CD4-positive, alpha-beta T cell treated with Interleukin-21 for 1 hour (primary cell): ENCODE results near the gene NAALAD2.
"Not testable (repeated sequence)": the region's sequence is repeated elsewhere in the genome, so short reads cannot be mapped to it uniquely, and the experiment has no call there.

Source experiments
- DNase-seq: peaks from one replicate; pipeline ENCODE4 v3.0.0-alpha.2; 2020

NAALAD2 gene

GRCh38 chr11:90197377-90197776 lies 62.9 kb downstream of the NAALAD2 start:
- no peak for DNase-seq

DNA sequence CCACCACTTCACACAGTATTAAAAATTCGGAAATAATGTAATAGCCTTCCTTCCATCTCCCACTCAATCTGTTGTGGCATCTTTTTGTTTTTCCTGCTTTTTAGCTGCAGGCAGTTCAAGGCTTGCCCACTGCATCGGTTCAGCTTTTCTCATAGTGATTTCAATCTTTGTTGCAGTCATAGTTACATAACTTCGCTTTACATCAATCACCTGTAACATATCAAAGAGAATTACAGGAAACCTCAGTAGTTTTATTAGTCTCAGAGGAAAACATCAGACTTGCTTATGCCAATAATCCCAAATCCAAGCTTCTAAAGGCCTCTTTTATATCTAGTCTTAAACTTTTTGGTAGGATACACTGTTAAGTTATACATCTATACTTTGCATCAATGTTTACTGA lies 67.9 kb downstream of the NAALAD2 start:
- DNase-seq: no peak

GRCh38 chr11:90204407-90204806 lies 69.9 kb downstream of the NAALAD2 start:
- no peak for DNase-seq

DNA sequence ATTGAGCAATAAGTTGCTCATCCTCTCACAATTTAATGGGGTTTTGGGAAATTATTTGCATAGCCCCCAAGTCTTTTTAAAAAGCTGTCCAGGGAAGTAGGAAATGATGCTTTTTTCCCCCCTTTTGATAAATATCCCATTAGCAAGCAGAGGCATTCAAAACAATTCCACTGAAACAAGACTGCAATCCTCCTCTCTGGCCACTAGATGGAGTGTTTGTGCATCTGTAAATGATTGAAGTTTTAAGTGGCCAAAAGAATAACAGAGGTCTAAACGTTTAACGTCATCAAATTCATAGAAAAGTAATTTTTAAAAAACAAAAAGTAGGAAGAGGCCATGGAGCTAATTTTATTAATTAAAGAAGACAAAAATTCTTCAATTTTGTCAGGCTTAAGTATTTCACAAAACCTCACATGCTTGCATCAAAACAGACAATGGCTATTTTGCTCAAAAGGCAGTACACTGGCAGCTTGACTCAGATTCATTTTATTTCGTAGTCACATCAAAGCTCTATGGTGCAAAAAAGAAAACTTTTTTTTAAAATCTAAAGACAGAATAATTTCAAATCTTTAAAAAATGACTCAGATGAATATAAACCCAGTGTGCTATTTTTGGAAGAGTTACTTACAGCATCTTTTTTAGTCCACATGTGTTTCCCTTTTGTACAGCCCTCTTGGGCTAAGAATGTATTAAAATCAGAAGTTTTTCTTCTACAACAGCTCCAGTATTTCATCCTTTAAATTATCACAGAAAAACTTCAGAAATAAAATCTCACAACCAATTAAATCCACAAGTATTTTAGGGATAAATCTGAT lies 70.6 kb downstream of the NAALAD2 start:
- DNase-seq: peak; percentile 66

GRCh38 chr11:90207992-90208391 lies 73.5 kb downstream of the NAALAD2 start:
- DNase-seq: not testable (repeated sequence)

DNA sequence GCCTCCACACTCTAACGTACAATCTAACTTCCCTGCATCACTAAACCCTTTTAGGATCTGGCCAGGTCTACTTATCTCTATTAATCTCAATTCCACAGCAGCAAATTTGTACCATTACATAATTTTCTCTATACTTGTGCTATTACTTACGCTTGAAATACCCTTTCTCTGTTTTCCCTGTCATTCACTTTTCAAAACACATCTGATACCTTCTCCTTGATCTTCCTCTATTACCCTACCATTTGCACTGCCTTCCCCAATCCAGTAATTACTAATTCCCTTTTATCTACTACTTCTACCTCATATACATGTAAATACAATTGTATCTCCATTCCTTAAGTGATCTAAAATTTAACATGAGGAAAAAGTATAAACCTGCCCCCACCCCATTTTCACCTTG lies 74.4 kb downstream of the NAALAD2 start:
- no peak for DNase-seq

DNA sequence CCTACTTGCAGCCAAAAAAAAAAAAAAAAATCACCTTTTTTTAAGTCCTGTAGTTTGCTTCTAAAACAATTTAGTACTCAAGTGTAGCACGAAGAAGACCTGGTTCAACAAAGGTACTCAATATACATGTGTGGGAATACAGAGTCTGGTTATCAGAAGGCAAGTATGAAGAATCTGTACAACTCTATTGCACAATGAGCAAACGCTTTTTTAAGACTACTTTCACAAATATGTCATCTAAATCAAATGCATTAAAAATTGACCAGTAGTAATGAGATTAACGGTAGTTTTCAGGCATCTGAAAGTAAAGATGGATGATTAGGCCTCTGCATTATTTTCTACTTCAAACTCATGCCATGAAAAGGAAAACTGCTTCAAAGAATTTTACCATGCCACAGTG lies 78.9 kb downstream of the NAALAD2 start:
- no peak for DNase-seq

GRCh38 chr11:90216611-90217010 lies 82.1 kb downstream of the NAALAD2 start:
- no peak for DNase-seq

GRCh38 chr11:90218606-90219005 lies 84.1 kb downstream of the NAALAD2 start:
- DNase-seq: no peak

GRCh38 chr11:90219438-90219837 lies 85.0 kb downstream of the NAALAD2 start:
- no peak for DNase-seq

GRCh38 chr11:90220391-90220790 lies 85.9 kb downstream of the NAALAD2 start:
- no peak for DNase-seq

DNA sequence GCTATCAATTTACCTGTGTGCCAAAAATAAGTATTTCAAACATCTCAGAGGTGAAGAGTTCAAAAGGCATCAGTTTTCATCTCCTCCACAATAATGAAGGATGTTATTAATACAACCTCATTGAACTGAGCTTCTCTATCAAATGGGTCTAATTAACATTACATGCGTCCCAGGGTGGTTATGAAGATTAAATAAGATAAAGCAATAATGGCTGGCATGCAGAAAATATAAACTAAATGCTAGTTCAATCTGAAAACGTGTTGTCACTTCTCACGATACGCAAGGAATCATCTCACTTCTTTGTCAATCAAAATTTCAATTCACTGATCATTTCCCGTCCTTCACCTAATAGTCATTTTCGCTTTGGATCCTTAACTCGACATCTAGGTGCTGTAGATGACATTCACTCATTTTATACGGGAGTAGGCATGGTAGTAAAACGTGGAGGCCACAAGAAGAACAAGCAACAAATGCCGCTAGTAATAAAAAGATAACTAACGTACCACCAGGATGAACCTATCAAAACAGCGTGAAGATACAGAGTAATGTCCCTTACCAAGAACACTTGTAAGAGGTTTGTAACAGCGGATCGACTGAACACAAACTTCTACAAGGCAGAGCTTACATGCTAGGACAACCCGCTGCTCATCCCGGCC lies 87.5 kb downstream of the NAALAD2 start:
- no peak for DNase-seq

- peak; percentile 94 for DNase-seq
These were observed 88.2 kb downstream of the NAALAD2 start, which contains the start of gene CHORDC1 for GRCh38 chr11:90222459-90223247. CHORDC1 (minus strand) TSS chr11:90223049; CDS start chr11:90222954, 95 bp downstream.

DNA sequence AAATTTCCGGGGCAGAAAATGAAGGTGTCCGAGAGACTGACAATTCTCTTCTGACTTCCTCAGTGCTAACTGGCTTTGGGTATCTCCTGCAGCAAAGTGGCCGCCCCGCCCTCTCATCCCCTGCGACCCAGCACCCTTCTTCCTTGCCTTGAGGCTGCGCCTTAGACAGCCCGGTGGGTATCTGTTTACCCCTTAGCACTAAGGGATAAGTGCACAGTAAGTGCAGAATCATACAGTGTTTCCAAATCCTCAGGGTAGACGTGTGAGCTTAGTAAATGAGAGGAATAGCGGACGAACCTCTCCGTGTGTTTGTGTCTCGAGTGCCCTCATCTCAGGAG lies 88.8 kb downstream of the NAALAD2 start:
- DNase-seq: no peak

GRCh38 chr11:90228056-90228455 lies 93.6 kb downstream of the NAALAD2 start:
- DNase-seq: no peak

DNA sequence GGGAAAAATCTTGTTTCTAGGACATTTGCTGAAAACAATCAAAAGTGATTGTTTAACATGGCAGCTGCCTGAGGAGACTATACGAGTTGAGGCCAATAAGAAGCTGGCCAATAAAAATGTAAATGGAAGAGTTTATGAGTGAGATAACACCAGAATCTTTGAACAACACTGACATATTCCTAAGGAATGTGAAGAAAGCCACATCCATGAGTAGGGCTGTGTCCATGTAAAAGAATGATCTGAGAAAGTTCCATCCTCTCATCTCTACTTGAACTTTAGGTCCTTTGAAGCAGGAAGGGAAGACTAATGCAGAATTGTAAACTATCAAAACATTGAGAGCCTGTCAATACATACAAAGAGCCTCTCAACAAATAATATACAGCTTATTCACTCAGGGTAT lies 95.3 kb downstream of the NAALAD2 start:
- no peak for DNase-seq

DNA sequence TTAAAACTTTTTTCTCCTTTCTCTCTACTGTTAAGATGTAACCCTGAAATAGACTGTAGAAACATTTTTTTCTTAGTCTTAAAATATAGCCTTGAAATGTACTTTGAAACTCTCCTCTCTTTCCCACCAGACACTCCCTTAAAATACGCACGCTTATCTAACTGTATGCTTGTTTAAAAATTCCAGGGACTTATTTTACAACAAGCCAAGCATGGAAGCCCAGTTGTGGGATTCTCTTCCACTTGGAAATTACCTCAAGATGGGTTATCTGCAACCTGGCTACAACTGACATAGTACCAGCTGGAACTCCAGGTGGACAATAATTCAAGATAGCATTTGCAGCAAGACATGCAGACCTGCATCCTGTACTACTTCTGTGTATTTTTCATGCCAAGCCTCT lies 100.5 kb downstream of the NAALAD2 start:
- DNase-seq: no peak

DNA sequence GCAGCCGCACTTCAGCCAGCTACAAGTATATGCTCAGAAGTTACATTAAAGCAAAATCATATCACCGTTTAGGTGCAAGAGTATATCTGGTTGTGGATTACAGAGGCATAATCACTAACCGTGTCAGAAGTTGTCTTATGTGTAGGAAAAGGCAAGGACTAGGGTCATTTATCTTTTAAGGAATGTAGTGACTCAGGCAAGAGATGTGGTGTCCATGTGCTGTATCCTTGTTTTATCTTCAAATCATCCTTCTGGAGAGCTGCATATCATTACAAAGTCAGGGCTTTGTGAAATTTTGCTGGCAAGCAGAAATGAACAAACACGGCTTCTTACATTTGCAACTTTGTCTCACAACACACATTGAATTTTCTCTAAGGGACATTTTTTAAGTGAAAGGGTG lies 101.1 kb downstream of the NAALAD2 start:
- no peak for DNase-seq

DNA sequence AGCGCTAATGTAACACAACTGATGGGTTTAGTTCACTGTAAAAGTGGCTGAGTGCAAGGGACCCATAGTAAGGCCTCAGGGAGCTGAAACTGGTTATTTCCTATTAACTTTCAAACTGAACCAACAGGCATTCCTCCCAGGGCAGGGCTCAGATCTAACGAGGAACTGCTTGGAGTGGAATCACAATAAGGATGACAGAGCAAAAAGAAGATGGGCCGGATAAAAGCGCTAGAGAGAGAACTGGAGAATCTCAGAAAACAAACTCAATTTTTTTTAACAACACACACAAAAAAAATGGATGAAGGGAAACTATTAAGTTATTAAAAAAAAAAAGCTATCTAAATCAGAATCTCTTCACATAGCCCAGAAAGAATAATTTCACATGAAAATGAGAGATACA lies 102.5 kb downstream of the NAALAD2 start:
- no peak for DNase-seq

GRCh38 chr11:90239967-90240636 lies 105.6 kb downstream of the NAALAD2 start:
- peak; percentile 23 for DNase-seq

DNA sequence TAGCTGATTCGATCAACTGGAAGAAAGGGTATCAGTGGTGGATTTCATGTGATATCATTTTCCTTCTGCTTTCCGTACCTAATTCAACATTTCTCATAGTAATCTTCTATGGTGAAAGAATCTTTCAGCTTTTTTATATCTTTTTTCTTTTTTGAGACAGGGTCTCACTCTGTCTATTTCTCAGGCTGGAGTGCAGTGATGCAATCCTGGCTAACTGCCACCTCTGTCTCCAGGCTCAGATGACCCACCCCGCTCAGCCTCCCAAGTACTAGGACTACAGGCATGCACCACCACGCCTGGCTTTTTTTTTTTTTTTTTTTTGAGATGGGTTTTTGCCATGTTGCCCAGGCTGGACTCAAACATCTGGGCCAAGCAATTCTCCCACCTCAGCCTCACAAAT lies 107.0 kb downstream of the NAALAD2 start:
- no peak for DNase-seq
